BLaER1 (cell line): ENCODE data around the gene HOXD11.

ENCODE experiments used
- H3K27ac ChIP-seq: shearing (Covaris generic); formaldehyde crosslinking; 2 replicates; pipeline ENCODE4 v1.8.1; 2022
- H3K27me3 ChIP-seq: shearing (Covaris generic); formaldehyde crosslinking; 2 replicates; pipeline ENCODE4 v1.8.1; 2022
- H3K36me3 ChIP-seq: shearing (Covaris generic); formaldehyde crosslinking; 2 replicates; pipeline ENCODE4 v1.8.1; 2022
- H3K4me1 ChIP-seq: shearing (Covaris generic); formaldehyde crosslinking; 2 replicates; pipeline ENCODE4 v1.8.1; 2022
- H3K4me2 ChIP-seq: shearing (Covaris generic); formaldehyde crosslinking; 2 replicates; pipeline ENCODE4 v1.8.1; 2022
- H3K4me3 ChIP-seq: shearing (Covaris generic); formaldehyde crosslinking; 2 replicates; pipeline ENCODE4 v1.8.1; 2022
- H3K9ac ChIP-seq: shearing (Covaris generic); formaldehyde crosslinking; 2 replicates; pipeline ENCODE4 v1.8.1; 2022
- H3K9me3 ChIP-seq: shearing (Covaris generic); formaldehyde crosslinking; 2 replicates; pipeline ENCODE4 v1.8.1; 2022
- H4K20me1 ChIP-seq: shearing (Covaris generic); formaldehyde crosslinking; 2 replicates; pipeline ENCODE4 v1.8.1; 2022
- Cebpa-rat ChIP-seq: shearing (Covaris generic); IDR thresholded peaks from 2 replicates; pipeline ENCODE4 v1.8.1; 2022

The HOXD11 gene

DNA sequence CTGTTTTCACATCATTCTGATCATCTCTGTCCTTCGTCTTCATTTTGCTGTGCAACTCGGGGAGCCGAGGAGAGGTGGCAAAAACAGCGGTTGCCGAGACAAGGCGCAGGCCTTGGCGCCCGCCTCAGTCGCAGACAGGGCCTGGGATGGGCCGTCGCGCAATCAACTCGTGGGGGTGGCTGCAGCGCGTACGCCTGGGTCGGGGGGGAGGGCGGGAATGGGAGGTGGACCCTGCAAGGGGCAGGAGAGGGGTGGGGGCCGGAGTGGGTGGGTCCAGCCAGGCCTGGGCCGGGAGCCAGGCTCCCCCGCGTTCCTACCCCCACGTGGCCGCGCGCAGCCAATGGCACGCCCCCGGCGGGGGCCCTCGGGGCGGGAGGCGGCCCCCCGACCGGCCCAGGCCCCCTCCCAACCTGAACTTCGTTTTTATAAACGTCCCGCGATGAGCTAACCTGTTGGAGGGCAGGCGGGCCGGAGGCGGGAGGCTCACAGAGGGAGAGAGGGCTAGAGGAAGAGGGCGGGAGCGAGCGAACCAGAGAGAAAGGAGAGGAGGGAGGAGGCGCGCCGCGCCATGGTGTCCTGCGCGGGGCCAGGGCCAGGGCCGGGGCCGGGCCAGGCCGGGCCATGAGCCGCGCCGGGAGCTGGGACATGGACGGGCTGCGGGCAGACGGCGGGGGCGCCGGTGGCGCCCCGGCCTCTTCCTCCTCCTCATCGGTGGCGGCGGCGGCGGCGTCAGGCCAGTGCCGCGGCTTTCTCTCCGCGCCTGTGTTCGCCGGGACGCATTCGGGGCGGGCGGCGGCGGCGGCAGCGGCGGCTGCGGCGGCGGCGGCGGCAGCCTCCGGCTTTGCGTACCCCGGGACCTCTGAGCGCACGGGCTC, 14.6 kb upstream of the HOXD11 start, which contains the start of gene HOXD13:
HOXD13 (plus strand) TSS at position 452 of the 875 bp plus-strand sequence; CDS start at position 622, 170 bp downstream.
- Histone ChIP-seq H3K9me3 (peaks cover 23% of the 10 kb centered on the region), H4K20me1 (peaks cover 97% of the 10 kb centered on the region), H3K9ac (no peak within 1 kb of the TSS), H3K4me2 (no peak within 1 kb of the TSS; the same call in 1 of the 2 replicates), H3K4me1 (peaks cover 9% of the 10 kb centered on the region), H3K27ac (no peak within 1 kb of the TSS), H3K4me3 (peak within 1 kb of the TSS; percentile 12; the same call in 1 of the 2 replicates), H3K36me3 (no peaks in the 10 kb centered on the region), H3K27me3 (peaks cover 100% of the 10 kb centered on the region)
- TF ChIP-seq Cebpa-rat = no peak

DNA sequence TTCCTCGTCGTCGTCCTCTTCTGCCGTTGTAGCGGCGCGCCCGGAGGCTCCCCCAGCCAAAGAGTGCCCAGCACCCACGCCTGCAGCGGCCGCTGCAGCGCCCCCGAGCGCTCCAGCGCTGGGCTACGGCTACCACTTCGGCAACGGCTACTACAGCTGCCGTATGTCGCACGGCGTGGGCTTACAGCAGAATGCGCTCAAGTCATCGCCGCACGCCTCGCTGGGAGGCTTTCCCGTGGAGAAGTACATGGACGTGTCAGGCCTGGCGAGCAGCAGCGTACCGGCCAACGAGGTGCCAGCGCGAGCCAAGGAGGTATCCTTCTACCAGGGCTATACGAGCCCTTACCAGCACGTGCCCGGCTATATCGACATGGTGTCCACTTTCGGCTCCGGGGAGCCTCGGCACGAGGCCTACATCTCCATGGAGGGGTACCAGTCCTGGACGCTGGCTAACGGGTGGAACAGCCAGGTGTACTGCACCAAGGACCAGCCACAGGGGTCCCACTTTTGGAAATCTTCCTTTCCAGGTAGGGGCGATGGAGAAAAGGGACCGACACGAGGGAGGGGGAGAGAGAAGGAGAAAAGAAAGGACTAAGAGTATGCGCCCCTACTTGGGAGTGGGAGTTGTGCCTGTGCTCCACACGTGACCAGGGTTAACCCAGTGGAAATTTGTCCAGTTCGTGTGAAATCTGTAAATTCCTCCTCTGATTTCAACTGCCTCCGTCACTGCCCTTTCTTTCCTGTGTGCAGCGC, 13.8 kb upstream of the HOXD11 start:
- Histone ChIP-seq H3K9me3 (peaks cover 22% of the 10 kb centered on the region), H4K20me1 (peaks cover 96% of the 10 kb centered on the region), H3K9ac (no peak overlapping the region), H3K4me1 (peaks cover 9% of the 10 kb centered on the region), H3K4me2 (no peak overlapping the region; the same call in 1 of the 2 replicates), H3K27ac (no peak overlapping the region), H3K27me3 (peaks cover 100% of the 10 kb centered on the region), H3K4me3 (peak overlapping the region; percentile 12; the same call in 1 of the 2 replicates), H3K36me3 (no peaks in the 10 kb centered on the region)
- TF ChIP-seq Cebpa-rat = no peak

DNA sequence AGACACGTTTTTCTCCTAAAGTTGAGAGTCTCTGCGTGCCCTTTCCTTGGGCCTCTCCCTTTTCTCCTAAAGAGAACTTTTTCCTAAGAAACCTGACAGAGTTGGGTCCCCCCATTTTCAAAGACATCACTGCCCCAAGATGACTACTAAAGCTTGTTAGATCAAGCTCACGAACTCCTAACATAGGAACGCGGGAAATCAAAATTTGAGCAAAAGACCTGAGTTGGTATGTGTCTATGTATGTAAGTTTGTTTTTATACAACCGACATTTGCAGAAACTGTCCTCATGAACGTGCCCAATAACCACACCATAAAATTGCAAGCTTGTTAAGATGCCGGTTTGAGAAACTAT, 13.2 kb upstream of the HOXD11 start:
- no peak overlapping the region for H3K9ac ChIP-seq
- no peaks in the 10 kb centered on the region for H3K36me3 ChIP-seq
- H3K4me1 ChIP-seq = peaks cover 9% of the 10 kb centered on the region
- peaks cover 100% of the 10 kb centered on the region for H3K27me3 ChIP-seq
- no peak overlapping the region for H3K4me2 ChIP-seq
- H3K9me3 ChIP-seq = peaks cover 21% of the 10 kb centered on the region
- no peak overlapping the region for H3K27ac ChIP-seq
- TF ChIP-seq Cebpa-rat = no peak
- peaks cover 96% of the 10 kb centered on the region for H4K20me1 ChIP-seq
- no peak overlapping the region for H3K4me3 ChIP-seq

DNA sequence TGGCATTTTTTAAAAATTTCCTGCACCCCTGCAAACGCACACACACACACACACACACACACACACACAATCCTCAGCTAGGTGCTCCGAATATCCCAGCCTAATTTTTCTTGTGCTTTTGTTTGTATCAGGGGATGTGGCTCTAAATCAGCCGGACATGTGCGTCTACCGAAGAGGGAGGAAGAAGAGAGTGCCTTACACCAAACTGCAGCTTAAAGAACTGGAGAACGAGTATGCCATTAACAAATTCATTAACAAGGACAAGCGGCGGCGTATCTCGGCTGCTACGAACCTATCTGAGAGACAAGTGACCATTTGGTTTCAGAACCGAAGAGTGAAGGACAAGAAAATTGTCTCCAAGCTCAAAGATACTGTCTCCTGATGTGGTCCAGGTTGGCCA, 12.7 kb upstream of the HOXD11 start:
- TF ChIP-seq Cebpa-rat = no peak
- no peaks in the 10 kb centered on the region for H3K36me3 ChIP-seq
- H3K9ac ChIP-seq = no peak overlapping the region
- H3K4me2 ChIP-seq = no peak overlapping the region
- peaks cover 100% of the 10 kb centered on the region for H3K27me3 ChIP-seq
- peaks cover 96% of the 10 kb centered on the region for H4K20me1 ChIP-seq
- H3K4me1 ChIP-seq = peaks cover 9% of the 10 kb centered on the region
- no peak overlapping the region for H3K27ac ChIP-seq
- H3K4me3 ChIP-seq = no peak overlapping the region
- peaks cover 26% of the 10 kb centered on the region for H3K9me3 ChIP-seq

DNA sequence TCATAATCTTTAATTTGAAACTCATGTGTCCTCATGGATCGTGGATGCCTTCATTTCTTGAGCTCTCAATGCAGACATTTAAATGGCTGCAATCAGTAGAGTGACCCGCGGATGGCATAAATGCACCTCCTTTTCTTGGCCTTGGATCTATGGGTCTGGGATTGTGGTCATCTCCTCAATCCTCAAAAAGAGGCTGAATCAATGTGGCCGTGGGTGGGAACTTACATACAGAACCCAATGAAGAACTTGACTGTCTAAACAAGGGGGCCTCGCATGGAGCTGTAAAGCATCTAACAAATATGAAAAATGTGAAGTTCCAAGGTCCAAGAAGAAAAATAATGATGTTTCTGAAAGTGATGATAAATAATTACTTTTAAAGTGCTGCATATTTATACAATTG, 11.7 kb upstream of the HOXD11 start:
- Histone ChIP-seq H3K4me1 (peaks cover 9% of the 10 kb centered on the region), H3K4me2 (no peak overlapping the region), H3K27me3 (peaks cover 100% of the 10 kb centered on the region), H3K9me3 (peaks cover 36% of the 10 kb centered on the region), H3K27ac (no peak overlapping the region), H3K9ac (no peak overlapping the region), H3K4me3 (no peak overlapping the region), H4K20me1 (peaks cover 96% of the 10 kb centered on the region), H3K36me3 (no peaks in the 10 kb centered on the region)
- TF ChIP-seq Cebpa-rat = no peak

DNA sequence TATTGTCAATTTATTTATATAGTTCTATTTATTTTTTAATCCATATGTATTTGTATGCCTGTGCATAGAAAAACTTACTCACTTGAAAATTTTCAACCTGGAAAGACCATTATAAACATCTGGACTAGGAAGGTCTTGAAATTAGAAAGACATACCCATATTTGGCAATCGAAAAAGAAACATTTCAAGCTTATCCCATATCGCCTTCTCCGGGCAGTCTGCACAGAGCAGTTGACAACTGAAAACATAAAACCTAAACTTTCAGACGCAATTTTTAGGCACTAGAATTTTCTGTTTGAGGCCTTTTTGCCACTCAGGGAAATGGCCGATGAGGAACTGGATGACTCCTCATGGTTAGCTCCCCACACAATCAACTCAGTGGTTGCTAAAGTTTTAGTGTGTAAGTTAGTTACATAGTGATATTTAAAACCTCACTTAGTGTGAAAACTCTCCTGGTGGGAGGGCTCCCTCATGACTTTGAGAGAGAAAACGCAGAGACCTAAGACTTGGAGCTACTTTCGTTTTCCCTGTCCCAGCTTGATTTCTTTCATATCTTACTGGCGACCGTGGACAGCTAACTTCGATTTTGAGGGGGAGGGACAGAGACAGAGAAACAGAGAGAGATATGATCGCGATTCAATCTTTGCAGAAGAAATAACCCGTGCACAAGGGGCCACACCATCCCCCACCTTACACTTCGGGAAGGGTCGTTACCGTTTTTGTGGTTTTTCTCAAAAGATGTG, 10.7 kb upstream of the HOXD11 start:
- Histone ChIP-seq H3K4me3 (peak overlapping the region; percentile 59), H3K4me2 (peak overlapping the region; percentile 78), H3K36me3 (no peaks in the 10 kb centered on the region), H3K9me3 (peaks cover 46% of the 10 kb centered on the region), H3K27me3 (peaks cover 100% of the 10 kb centered on the region), H3K9ac (no peak overlapping the region), H3K27ac (no peak overlapping the region), H3K4me1 (peaks cover 9% of the 10 kb centered on the region), H4K20me1 (peaks cover 96% of the 10 kb centered on the region)
- no peak for TF ChIP-seq Cebpa-rat

DNA sequence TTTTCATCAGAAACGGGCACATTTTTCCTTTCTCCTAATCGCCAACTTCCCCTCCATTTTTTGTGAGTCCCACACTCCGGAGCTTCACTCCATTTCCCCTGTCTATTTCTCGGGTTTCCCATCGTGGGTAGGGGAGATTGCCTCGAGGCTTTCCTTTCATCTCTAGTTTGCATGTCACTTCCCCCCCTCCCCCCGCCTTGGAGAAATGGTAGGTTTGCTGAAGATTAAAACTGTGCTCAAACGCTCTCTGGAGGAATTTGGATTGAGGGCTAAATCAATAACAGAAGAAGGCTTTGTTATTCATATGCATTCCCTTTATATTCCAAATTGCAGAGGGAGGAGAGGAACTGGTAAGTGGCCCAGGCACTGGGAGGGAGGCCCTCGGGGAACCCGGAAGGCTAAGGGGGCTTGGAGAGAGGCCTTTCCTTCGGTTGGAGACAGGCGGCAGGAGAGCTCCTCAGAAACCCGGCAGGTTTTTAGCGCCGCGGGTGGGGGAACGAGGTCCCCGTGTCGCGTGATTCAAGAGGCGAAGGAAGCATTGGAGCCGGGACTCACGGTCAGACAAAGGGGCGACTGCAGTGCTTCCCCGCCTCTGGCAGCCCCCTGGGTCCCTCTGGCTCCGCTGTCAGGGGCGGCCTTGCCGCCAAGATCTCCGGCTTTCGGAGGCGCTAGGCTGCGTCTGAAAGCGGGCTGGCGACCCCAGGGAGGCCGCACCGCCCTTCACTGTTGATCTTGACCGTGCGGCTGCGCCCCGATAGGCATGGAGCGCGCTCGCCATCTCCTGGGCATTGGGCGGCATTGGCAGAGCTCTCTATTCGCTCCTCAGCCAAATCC, 9.9 kb upstream of the HOXD11 start:
- Histone ChIP-seq H3K9ac (no peak overlapping the region), H3K9me3 (peaks cover 48% of the 10 kb centered on the region), H4K20me1 (peaks cover 97% of the 10 kb centered on the region), H3K27ac (no peak overlapping the region), H3K4me1 (peaks cover 9% of the 10 kb centered on the region), H3K4me3 (peak overlapping the region; percentile 59), H3K36me3 (no peaks in the 10 kb centered on the region), H3K4me2 (peak overlapping the region; percentile 78), H3K27me3 (peaks cover 100% of the 10 kb centered on the region)
- no peak for TF ChIP-seq Cebpa-rat

DNA sequence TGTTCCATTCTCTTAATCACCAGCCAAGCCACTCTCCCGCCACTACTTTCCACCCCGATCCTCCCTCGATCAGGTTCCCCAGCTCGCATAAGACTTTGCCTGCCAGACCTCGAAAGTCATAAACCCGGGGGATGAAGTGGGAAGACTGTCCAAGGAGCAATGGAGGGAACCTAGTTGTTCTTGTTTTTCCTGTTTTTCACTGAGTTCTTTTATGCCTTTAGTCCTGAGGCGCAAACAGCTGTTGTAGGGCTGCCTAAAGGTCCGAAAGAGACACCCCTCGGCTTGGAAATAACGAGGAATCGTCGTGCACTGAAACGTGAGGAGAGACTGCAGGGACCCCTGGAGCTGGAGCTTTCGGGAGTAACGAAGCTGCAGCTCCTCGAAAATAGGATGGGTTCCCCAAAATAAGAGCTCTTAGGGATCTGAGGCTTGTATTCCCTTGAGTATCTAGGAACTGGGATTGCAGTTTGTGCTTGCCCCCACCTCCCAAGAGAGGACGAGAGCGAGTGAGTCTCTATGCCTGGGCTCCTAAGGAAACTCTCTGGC, 9.2 kb upstream of the HOXD11 start:
- Histone ChIP-seq H3K4me2 (peak overlapping the region; percentile 78), H3K4me3 (peak overlapping the region; percentile 59; the same call in 1 of the 2 replicates), H3K9ac (no peak overlapping the region), H3K27me3 (peaks cover 100% of the 10 kb centered on the region), H3K36me3 (no peaks in the 10 kb centered on the region), H4K20me1 (peaks cover 93% of the 10 kb centered on the region), H3K9me3 (peaks cover 48% of the 10 kb centered on the region), H3K4me1 (peaks cover 9% of the 10 kb centered on the region), H3K27ac (no peak overlapping the region)
- TF ChIP-seq Cebpa-rat = no peak
